OCI-LY7 (cell line): ENCODE data around the gene THSD7A. TPM values are rescaled to one million over a fixed set of nuclear protein-coding genes. Genes with fewer than 3 reads are reported as not detected.

ENCODE experiments used
- BruUV-seq: library from RNA; stranded (reverse); fragments of 400-500 nt; replicated peaks from 2 replicates; lab custom pipeline; 2021; lab: Mats Ljungman, UMichigan
- CTCF ChIA-PET: fragments of 300-600 bp; sonication (Branson Sonifier 250); formaldehyde crosslinking; loops from one replicate; lab custom pipeline; 2022; ENCODE audit warnings: antibody characterized with exemption; ENCODE audit not compliant: unreplicated experiment; lab: Charles Lee
- POLR2A ChIA-PET: fragments of 300-600 bp; sonication (Branson Sonifier 250); formaldehyde crosslinking; loops from one replicate; lab custom pipeline; 2022; ENCODE audit warnings: antibody characterized with exemption; lab: Charles Lee
- DNase-seq: peaks from one replicate; pipeline ENCODE4 v3.0.0-alpha.2; 2015; ENCODE audit warnings: low spot score
- H2AFZ ChIP-seq: fragments of 200-600 bp; sonication (generic), shearing (Covaris generic); 2 replicates; pipeline ENCODE4 v1.6.1; 2014; ENCODE audit warnings: mild to moderate bottlenecking, antibody characterized with exemption, low read length, moderate library complexity
- H3K27ac ChIP-seq: fragments of 200-600 bp; sonication (generic); 2 replicates; pipeline ENCODE4 v1.5.1; 2014; ENCODE audit warnings: mixed run types, low read depth, mild to moderate bottlenecking, moderate library complexity, low read length, inconsistent platforms; ENCODE audit not compliant: poor library complexity, severe bottlenecking
- H3K36me3 ChIP-seq: fragments of 200-600 bp; sonication (generic); 2 replicates; pipeline ENCODE4 v1.6.1; 2014; ENCODE audit warnings: mild to moderate bottlenecking, antibody characterized with exemption, low read length, moderate library complexity, mixed read lengths; ENCODE audit not compliant: insufficient read depth
- H3K4me1 ChIP-seq: fragments of 200-600 bp; sonication (generic); 2 replicates; pipeline ENCODE4 v1.5.1; 2014; ENCODE audit warnings: mild to moderate bottlenecking, low read length; ENCODE audit not compliant: insufficient read depth, poor library complexity, severe bottlenecking
- H3K4me2 ChIP-seq: fragments of 200-600 bp; sonication (generic); 2 replicates; pipeline ENCODE4 v1.6.1; 2014; ENCODE audit warnings: mild to moderate bottlenecking, low read length
- H3K4me3 ChIP-seq: fragments of 200-600 bp; sonication (generic); 2 replicates; pipeline ENCODE4 v1.5.1; 2014; ENCODE audit warnings: mild to moderate bottlenecking, low read depth, low read length; ENCODE audit not compliant: poor library complexity, severe bottlenecking
- H3K79me2 ChIP-seq: fragments of 200-600 bp; sonication (generic); 2 replicates; pipeline ENCODE4 v1.6.1; 2016; ENCODE audit warnings: low read depth, mild to moderate bottlenecking, low read length, moderate library complexity, mixed read lengths; ENCODE audit not compliant: insufficient read depth
- H3K9me2 ChIP-seq: fragments of 200-600 bp; sonication (generic); 2 replicates; pipeline ENCODE4 v1.6.1; 2016; ENCODE audit warnings: mild to moderate bottlenecking, low read length, mixed read lengths; ENCODE audit not compliant: insufficient read depth
- H3K9me3 ChIP-seq: fragments of 200-600 bp; sonication (generic); 2 replicates; pipeline ENCODE4 v1.6.1; 2014; ENCODE audit warnings: mild to moderate bottlenecking, mixed run types, low read length, mixed read lengths
- H4K20me1 ChIP-seq: fragments of 200-600 bp; sonication (generic); 2 replicates; pipeline ENCODE4 v1.6.1; 2014; ENCODE audit warnings: mild to moderate bottlenecking, antibody characterized with exemption, low read length, moderate library complexity, mixed read lengths; ENCODE audit not compliant: insufficient read depth
- CTCF ChIP-seq: fragments of 200-600 bp; sonication (generic); conservative IDR thresholded peaks from 2 replicates; pipeline ENCODE4 v1.5.1; 2014; ENCODE audit warnings: mild to moderate bottlenecking, antibody characterized with exemption, low read length, moderate library complexity, mixed read lengths
- EZH2phosphoT487 ChIP-seq: fragments of 200-600 bp; sonication (generic); IDR thresholded peaks from 2 replicates; pipeline ENCODE4 v1.6.1; 2018; ENCODE audit warnings: low read depth, borderline replicate concordance, mild to moderate bottlenecking, mixed run types, antibody characterized with exemption, low read length, moderate library complexity, mixed read lengths
- intact Hi-C: fragments of 100-400 bp; cut with micrococcal nuclease; formaldehyde crosslinking; loops from one replicate; pipeline ENCODE4 v1.10.0; 2022; ENCODE audit not compliant: unreplicated experiment
- total RNA-seq, 2 experiments: library from RNA; depleted of rRNA in 1 of 2; stranded (reverse); fragments of >200 nt in 1 of 2; shearing (Covaris generic) in 1 of 2; gene quantifications; 2 replicates each; pipeline ENCODE4 v1.2.3, GENCODE V29; 2014 to 2022

Gene THSD7A
- total RNA-seq, 2 experiments from 2014 or later = 0.13 TPM; not detected in 1

- Histone ChIP-seq H3K4me3 (no peak overlapping the region), H3K27ac (no peak overlapping the region), H3K4me1 (no peaks in the 10 kb centered on the region), H3K9me2 (no peaks in the 10 kb centered on the region), H2AFZ (no peak overlapping the region), H3K9me3 (no peaks in the 10 kb centered on the region), H3K4me2 (no peak overlapping the region), H3K79me2 (no peaks in the 10 kb centered on the region), H3K36me3 (no peaks in the 10 kb centered on the region), H4K20me1 (no peaks in the 10 kb centered on the region)
- POLR2A ChIA-PET = no interaction called here
- CTCF ChIA-PET = no interaction called here
- BruUV-seq = no TSS peak
- no peak for DNase-seq
- intact Hi-C loops = no loop called here
- TF ChIP-seq CTCF = no peak
- no peak for TF ChIP-seq EZH2phosphoT487
Observed at GRCh38 chr7:11742496-11742895, 89.5 kb downstream of the THSD7A start.

- H2AFZ ChIP-seq = no peak overlapping the region
- H3K4me1 ChIP-seq = no peaks in the 10 kb centered on the region
- no peaks in the 10 kb centered on the region for H4K20me1 ChIP-seq
- no peaks in the 10 kb centered on the region for H3K36me3 ChIP-seq
- H3K9me3 ChIP-seq = no peaks in the 10 kb centered on the region
- DNase-seq = no peak
- intact Hi-C loops = no loop called here
- CTCF ChIA-PET = no interaction called here
- no peaks in the 10 kb centered on the region for H3K9me2 ChIP-seq
- POLR2A ChIA-PET = no interaction called here
- H3K4me3 ChIP-seq = no peak overlapping the region
- no peak overlapping the region for H3K4me2 ChIP-seq
- BruUV-seq = no TSS peak
- no peaks in the 10 kb centered on the region for H3K79me2 ChIP-seq
- H3K27ac ChIP-seq = no peak overlapping the region
- no peak for TF ChIP-seq EZH2phosphoT487
Observed at GRCh38 chr7:11737723-11738122, 94.3 kb downstream of the THSD7A start.

GRCh38 chr7:11732207-11732606, 99.8 kb downstream of the THSD7A start:
- intact Hi-C loops = no loop called here
- POLR2A ChIA-PET = no interaction called here
- Histone ChIP-seq H3K36me3 (no peaks in the 10 kb centered on the region), H3K9me2 (no peaks in the 10 kb centered on the region), H3K9me3 (no peaks in the 10 kb centered on the region), H3K4me2 (no peak overlapping the region), H3K4me1 (no peaks in the 10 kb centered on the region), H3K79me2 (no peaks in the 10 kb centered on the region), H4K20me1 (no peaks in the 10 kb centered on the region), H3K27ac (no peak overlapping the region), H2AFZ (no peak overlapping the region), H3K4me3 (no peak overlapping the region)
- BruUV-seq = no TSS peak
- CTCF ChIA-PET = no interaction called here
- TF ChIP-seq EZH2phosphoT487 = no peak
- TF ChIP-seq CTCF = no peak
- no peak for DNase-seq
